ENCODE data around the gene PLD6. TPM values are rescaled to one million over a fixed set of nuclear protein-coding genes. Genes with fewer than 3 reads are reported as not detected.

Gene PLD6
- total and polyA plus RNA-seq, 3 donors from 2014 or later = 39.9 to 44.2 (median 41.5) TPM

DNA sequence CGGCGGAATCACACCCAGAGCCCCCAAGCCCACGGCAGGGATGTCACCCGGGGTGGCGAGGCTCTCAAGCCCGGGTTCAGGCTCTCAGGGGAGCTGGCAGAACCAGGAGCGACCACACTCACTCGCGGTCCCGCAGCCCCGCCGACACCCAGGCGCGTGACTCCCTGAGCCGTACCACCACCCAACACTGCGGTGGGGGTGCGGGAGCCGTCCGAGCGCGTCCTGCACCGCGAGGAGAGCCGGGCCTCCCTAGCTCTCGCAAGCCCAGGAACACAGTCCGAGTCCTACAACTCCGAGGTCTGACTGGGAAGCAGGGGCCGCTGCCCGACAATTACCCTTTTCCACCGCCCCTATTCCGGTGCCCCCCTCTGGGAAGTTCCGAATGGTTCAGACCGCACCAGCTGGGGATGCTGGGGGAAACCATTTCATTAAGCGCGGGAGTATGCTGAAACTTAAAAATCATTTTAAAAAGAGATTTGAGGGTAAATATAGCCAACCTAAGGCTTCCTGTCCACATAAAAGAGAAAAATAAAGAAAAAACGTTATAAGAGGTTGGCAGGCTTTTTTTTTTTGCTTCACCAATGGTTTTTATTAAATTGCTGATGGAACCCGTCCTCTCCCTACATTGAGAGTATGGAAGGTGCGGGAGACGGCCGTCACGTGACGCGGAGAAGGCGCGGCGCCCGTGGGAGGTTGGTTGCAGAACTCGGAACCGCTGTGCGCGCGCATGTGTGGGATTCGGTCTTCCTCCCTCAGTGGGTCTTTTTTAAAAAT, 31.1 kb upstream of the PLD6 start, which contains the start of gene FLCN:
Gene FLCN (minus strand): TSS at position 143 of the 774 bp plus-strand sequence. CDS start 9,031 bp downstream, outside the sequence.
- peaks cover 28% of the 10 kb centered on the region for H3K4me1 ChIP-seq
- DNase-seq = peak; percentile 96
- WGBS, 2 donors = 0% methylated on average over 26 to 52 of the region's 53 CpGs
- peak; percentile 47 for TF ChIP-seq POLR2A (IDR thresholded peaks at IDR 0.05)
- TF ChIP-seq, protein P1, sequence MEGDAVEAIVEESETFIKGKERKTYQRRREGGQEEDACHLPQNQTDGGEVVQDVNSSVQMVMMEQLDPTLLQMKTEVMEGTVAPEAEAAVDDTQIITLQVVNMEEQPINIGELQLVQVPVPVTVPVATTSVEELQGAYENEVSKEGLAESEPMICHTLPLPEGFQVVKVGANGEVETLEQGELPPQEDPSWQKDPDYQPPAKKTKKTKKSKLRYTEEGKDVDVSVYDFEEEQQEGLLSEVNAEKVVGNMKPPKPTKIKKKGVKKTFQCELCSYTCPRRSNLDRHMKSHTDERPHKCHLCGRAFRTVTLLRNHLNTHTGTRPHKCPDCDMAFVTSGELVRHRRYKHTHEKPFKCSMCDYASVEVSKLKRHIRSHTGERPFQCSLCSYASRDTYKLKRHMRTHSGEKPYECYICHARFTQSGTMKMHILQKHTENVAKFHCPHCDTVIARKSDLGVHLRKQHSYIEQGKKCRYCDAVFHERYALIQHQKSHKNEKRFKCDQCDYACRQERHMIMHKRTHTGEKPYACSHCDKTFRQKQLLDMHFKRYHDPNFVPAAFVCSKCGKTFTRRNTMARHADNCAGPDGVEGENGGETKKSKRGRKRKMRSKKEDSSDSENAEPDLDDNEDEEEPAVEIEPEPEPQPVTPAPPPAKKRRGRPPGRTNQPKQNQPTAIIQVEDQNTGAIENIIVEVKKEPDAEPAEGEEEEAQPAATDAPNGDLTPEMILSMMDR (IDR thresholded peaks at IDR 0.05) = peak in 2 of 3 experiments; percentile 4 to 36
- H3K36me3 ChIP-seq (ENCODE audit: low read depth, missing control alignments) = no peaks in the 10 kb centered on the region
- H3K27me3 ChIP-seq = no peaks in the 10 kb centered on the region
- no peaks in the 10 kb centered on the region for H3K9me3 ChIP-seq
- H3K4me3 ChIP-seq = peak within 1 kb of the TSS; percentile 100
- peak within 1 kb of the TSS; percentile 99 for H3K27ac ChIP-seq
- intact Hi-C loops (cut with DNase I; ENCODE audit: low total_unique reads) = no loop called here

GRCh38 chr17:17236295-17237025, 30.3 kb upstream of the PLD6 start:
- peak overlapping the region; percentile 100 for H3K4me3 ChIP-seq
- TF ChIP-seq, protein P1 (IDR thresholded peaks at IDR 0.05) = no peak
- TF ChIP-seq POLR2A (IDR thresholded peaks at IDR 0.05) = no peak
- no peaks in the 10 kb centered on the region for H3K27me3 ChIP-seq
- H3K36me3 ChIP-seq (ENCODE audit: low read depth, missing control alignments) = no peaks in the 10 kb centered on the region
- no peak for DNase-seq
- intact Hi-C loops (cut with DNase I; ENCODE audit: low total_unique reads) = no loop called here
- 1% methylated on average over 12 to 31 of the region's 31 CpGs for WGBS, 2 donors
- peaks cover 31% of the 10 kb centered on the region for H3K4me1 ChIP-seq
- H3K27ac ChIP-seq = peak overlapping the region; percentile 99
- H3K9me3 ChIP-seq = no peaks in the 10 kb centered on the region

DNA sequence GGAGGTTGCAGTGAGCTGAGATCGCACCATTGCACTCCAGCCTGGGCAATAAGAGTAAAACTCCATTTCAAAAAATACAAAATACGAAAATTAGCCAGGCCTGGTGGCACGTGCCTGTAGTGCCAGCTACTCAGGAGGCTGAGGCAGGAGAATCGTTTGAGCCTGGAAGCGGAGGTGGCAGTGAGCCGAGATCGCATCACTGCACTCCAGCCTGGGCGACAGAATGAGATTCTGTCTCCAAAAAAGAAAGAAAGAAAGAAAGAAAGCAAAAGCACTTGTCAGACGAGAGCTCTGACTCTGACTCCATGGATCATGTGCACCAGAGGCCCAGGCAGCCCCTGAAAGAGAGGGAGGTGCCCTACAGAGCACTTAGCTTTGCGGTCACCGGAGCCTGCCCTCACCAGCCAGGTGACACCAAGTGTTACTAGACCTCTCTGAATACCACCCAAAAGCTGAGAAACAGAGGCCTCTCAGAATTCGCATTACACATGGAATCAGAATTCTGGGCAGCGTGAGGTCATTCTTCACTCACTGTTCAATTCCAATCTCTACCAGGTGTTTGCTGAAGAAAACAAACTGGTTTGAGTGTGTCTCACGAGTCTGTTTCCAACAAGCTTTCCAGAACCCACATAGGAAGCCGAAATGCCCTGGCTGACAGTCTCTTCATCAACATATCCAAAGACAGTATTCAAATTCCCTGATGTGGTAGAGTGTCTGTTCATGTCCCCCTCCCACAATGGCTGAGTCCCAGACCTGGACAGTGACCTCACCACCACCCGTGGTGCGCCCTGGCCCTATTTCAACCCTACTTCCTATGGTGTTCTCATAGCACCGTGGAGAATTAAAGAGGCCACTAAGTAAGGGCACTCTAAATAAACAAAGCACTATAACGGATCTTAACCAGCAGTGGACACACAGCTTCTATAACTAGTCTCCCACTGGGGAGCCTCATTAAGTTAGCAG, 29.4 kb upstream of the PLD6 start:
- no peak for TF ChIP-seq POLR2A (IDR thresholded peaks at IDR 0.05)
- Histone ChIP-seq H3K4me3 (peak overlapping the region; percentile 100), H3K36me3 (ENCODE audit: low read depth, missing control alignments) (no peaks in the 10 kb centered on the region), H3K27ac (peak overlapping the region; percentile 48 to 99), H3K27me3 (no peaks in the 10 kb centered on the region), H3K4me1 (peaks cover 31% of the 10 kb centered on the region), H3K9me3 (no peaks in the 10 kb centered on the region)
- intact Hi-C loops (cut with DNase I; ENCODE audit: low total_unique reads) = no loop called here
- 39 to 46% methylated on average over 19 of the region's 19 CpGs for WGBS, 2 donors
- DNase-seq = peak; percentile 48

DNA sequence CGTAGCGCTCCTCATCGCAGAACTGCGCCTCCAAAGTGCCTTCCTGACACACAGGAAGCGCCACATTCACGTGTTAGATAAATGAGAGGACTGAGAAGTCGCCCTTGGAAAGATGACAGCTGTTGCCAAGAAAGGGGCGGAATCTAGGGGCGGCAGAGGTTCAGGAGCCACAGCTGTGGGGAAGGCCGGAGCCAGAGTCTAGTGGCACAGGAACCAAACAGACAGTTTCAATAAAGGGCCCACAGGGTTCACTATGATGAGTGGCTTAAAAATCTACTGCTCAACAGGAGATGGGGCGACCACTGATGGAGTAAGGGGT, 26.1 kb upstream of the PLD6 start:
- no peak for DNase-seq
- no peaks in the 10 kb centered on the region for H3K36me3 ChIP-seq (ENCODE audit: low read depth, missing control alignments)
- no peaks in the 10 kb centered on the region for H3K27me3 ChIP-seq
- peaks cover 37% of the 10 kb centered on the region for H3K4me1 ChIP-seq
- no peak overlapping the region for H3K4me3 ChIP-seq
- no peaks in the 10 kb centered on the region for H3K9me3 ChIP-seq
- TF ChIP-seq, protein P1 (IDR thresholded peaks at IDR 0.05) = no peak
- no peak for TF ChIP-seq POLR2A (IDR thresholded peaks at IDR 0.05)
- no peak overlapping the region for H3K27ac ChIP-seq
- WGBS, 2 donors = 66 to 80% methylated on average over 11 of the region's 11 CpGs
- intact Hi-C loops (cut with DNase I; ENCODE audit: low total_unique reads) = no loop called here

Data from testis (tissue), 3 donors.